ENCODE data around the gene PIEZO2.

DNA sequence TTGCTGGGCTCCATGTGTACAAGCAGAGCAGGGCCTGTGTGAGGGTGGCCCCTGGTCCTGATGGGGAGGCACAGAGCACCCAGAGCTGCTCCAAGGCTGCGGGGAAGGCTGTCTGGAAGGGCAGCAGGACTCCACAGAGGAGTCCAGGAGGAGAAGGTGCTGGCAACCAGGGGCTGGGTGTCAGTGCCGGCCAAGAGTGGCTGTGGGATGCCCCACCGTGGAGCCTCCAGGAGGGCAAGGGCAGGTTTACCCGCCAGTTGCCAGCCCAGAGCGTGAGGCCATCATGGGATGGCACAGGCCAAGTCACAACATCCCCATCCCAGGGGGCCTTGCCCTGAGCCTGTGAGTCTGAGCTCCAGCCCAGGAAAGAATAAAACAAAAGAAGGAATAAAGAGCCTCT is 381.7 kb downstream of the PIEZO2 start:
- TF ChIP-seq CTCF (IDR thresholded peaks at IDR 0.05) = no peak
- no peak for TF ChIP-seq POLR2AphosphoS5 (IDR thresholded peaks at IDR 0.05)
